22Rv1 (cell line): ENCODE results near the gene PLA2G4F.

Source experiments
- ZFX ChIP-seq: fragments of 450-650 bp; IDR thresholded peaks from 2 replicates; pipeline ENCODE4 v1.6.1; 2017; ENCODE audit warnings: antibody characterized with exemption, borderline replicate concordance
- TF ChIP-seq, protein P1 (sequence below): fragments of 450-650 bp; IDR thresholded peaks from 2 replicates; pipeline ENCODE4 v1.5.1; 2017; ENCODE audit warnings: mild to moderate bottlenecking

DNA sequence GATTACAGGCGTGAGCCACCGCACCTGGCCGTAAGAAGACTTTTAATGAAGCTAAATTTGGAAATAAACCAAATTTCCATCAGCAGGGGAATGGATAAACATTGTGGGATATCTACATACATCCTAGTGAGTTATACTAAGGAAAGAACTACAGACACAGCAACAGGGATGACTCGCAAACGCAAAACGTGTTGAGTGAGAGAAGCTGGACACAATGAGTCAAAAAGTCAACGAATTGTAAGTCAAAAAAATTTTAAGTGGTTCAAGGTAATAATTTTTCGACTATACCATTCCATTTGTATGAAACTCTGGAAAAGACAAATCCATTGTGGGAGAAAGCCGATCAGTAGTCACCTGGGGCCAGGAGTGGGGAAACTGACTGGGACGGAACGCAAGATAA, 19.9 kb downstream of the PLA2G4F start:
- TF ChIP-seq, protein P1, sequence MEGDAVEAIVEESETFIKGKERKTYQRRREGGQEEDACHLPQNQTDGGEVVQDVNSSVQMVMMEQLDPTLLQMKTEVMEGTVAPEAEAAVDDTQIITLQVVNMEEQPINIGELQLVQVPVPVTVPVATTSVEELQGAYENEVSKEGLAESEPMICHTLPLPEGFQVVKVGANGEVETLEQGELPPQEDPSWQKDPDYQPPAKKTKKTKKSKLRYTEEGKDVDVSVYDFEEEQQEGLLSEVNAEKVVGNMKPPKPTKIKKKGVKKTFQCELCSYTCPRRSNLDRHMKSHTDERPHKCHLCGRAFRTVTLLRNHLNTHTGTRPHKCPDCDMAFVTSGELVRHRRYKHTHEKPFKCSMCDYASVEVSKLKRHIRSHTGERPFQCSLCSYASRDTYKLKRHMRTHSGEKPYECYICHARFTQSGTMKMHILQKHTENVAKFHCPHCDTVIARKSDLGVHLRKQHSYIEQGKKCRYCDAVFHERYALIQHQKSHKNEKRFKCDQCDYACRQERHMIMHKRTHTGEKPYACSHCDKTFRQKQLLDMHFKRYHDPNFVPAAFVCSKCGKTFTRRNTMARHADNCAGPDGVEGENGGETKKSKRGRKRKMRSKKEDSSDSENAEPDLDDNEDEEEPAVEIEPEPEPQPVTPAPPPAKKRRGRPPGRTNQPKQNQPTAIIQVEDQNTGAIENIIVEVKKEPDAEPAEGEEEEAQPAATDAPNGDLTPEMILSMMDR, result no peak
- no peak for TF ChIP-seq ZFX
